ENCODE data around the gene LZTS2.

The LZTS2 gene

GRCh38 chr10:100997360-100998182 is 2.0 kb upstream of the LZTS2 start:
- DNase-seq (ENCODE audit: low read depth, low spot score), result no peak
- peak overlapping the region; percentile 91 for H3K27ac ChIP-seq

GRCh38 chr10:100998183-100998990 is 1.2 kb upstream of the LZTS2 start:
- peak overlapping the region; percentile 91 for H3K27ac ChIP-seq
- DNase-seq (ENCODE audit: low read depth, low spot score), result no peak

DNA sequence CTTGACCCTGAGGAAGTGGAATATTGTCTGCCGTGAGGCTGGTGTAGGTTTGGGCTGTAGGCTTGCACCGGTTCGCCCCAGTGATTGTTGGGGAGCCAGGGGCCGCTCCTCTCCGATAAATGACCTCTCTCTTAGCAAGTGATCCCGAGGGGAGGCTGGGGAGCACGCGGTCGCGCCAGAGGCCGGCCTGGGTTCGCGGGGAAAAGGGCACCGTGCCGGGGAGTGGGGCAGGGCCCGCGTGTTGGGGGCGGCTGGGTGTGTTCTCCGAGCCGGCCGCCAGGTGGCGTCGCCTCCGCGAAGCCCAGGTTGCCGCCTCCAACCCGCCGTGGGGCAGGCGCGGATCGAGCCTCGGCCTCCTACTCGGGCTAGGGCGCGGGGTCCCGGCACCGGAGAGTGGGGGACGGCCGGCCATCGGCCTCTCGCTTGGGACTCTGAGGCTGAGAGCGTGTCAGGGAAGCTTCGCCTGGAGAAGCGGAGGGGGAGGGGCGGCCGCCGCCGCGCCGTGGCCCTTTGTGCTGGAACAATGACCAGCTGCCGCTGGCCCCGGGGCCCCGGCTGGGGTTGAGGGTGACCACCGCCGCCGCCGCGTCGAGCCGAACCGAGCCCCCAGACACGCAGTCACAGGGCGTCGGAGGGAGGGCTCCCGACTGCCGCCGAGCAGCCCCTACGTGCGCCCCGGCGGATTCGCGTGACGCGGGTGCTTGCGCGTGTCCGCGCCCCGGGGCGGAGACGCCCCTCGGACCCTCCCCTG is 442 bp upstream of the LZTS2 start:
- H3K27ac ChIP-seq, result peak overlapping the region; percentile 91
- no peak for DNase-seq (ENCODE audit: low read depth, low spot score)

- DNase-seq (ENCODE audit: low read depth, low spot score), result no peak
- H3K27ac ChIP-seq, result peak overlapping the region; percentile 91
Measured at GRCh38 chr10:101000127-101000914, 713 bp downstream of the LZTS2 start.

DNA sequence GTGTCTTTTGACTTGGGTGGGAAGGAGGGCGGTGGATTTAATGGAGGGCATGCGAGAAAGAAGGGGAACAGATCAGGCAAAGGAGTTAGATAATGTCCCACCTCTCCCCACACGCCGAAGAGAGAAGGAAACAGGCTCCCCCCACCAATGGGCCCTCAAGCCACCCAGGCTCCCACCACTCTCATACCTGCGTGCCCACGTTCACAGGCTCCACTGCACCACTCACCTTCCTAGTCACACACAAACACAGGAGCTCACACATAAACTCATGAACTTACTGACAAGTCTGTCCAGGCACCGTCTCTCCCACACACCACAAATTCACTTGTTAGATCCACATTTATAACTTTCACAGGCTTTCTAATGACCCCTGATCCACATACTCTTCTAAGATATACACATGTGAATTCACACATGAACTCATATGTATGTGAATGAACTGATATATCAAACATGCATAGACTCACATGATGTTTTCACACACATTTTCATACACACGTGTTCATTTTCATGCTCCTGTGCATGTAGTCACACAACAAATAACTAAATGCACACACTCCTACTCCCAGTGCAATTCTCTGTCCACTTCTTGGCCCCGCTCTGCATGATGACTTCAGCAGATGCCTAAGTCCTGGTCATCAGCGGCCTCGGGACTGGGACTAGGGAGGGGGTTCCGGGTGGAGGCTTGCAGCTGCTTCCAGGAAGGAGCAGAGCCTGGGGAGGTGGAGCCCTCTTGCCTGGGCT is 1.5 kb downstream of the LZTS2 start:
- DNase-seq (ENCODE audit: low read depth, low spot score), result no peak
- peak overlapping the region; percentile 91 for H3K27ac ChIP-seq

DNA sequence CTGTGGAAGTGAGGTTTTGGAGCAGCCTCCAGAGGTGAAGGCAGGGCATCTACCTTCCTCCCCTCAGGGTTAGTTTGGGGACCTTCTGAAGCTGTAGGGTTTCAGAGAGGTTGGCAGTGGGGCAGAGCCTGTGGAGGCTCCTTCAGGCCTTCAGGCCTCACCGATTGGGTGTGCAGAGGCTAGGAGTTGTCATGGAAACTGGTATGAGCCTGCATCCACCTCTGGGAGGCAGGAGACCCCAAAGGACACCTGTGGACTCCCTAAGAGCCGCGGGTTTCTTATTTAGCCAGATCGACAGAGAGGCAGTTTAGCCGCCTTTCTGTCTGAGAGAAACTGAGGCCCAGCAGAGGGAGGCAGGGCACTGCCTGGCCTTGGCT is 2.0 kb downstream of the LZTS2 start:
- H3K27ac ChIP-seq, result peak overlapping the region; percentile 91
- DNase-seq (ENCODE audit: low read depth, low spot score), result no peak

DNA sequence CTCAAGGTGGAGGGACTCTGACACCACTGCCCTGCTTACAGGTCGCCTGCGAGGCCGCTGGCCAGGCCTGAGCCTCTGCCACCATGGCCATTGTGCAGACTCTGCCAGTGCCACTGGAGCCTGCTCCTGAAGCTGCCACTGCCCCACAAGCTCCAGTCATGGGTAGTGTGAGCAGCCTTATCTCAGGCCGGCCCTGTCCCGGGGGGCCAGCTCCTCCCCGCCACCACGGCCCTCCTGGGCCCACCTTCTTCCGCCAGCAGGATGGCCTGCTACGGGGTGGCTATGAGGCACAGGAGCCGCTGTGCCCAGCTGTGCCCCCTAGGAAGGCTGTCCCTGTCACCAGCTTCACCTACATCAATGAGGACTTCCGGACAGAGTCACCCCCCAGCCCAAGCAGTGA is 2.8 kb downstream of the LZTS2 start:
- no peak overlapping the region for H3K27ac ChIP-seq
- no peak for DNase-seq (ENCODE audit: low read depth, low spot score)

DNA sequence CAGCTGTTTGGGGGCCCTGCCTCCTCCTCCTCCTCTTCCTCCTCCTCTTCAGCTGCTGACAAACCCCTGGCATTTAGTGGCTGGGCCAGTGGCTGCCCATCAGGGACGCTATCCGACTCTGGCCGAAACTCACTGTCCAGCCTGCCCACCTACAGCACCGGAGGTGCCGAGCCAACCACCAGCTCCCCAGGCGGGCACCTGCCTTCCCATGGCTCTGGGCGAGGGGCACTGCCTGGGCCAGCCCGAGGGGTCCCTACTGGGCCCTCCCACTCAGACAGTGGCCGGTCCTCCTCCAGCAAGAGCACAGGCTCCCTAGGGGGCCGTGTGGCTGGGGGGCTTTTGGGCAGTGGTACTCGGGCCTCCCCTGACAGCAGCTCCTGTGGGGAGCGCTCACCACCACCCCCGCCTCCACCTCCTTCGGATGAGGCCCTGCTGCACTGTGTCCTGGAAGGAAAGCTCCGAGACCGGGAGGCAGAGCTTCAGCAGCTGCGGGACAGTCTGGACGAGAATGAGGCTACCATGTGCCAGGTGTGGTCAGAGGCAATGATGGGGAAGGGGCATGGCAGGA is 4.1 kb downstream of the LZTS2 start:
- DNase-seq (ENCODE audit: low read depth, low spot score), result no peak
- H3K27ac ChIP-seq, result no peak overlapping the region

- no peak overlapping the region for H3K27ac ChIP-seq
- DNase-seq (ENCODE audit: low read depth, low spot score), result no peak
Measured at GRCh38 chr10:101005361-101005760, 5.8 kb downstream of the LZTS2 start.

DNA sequence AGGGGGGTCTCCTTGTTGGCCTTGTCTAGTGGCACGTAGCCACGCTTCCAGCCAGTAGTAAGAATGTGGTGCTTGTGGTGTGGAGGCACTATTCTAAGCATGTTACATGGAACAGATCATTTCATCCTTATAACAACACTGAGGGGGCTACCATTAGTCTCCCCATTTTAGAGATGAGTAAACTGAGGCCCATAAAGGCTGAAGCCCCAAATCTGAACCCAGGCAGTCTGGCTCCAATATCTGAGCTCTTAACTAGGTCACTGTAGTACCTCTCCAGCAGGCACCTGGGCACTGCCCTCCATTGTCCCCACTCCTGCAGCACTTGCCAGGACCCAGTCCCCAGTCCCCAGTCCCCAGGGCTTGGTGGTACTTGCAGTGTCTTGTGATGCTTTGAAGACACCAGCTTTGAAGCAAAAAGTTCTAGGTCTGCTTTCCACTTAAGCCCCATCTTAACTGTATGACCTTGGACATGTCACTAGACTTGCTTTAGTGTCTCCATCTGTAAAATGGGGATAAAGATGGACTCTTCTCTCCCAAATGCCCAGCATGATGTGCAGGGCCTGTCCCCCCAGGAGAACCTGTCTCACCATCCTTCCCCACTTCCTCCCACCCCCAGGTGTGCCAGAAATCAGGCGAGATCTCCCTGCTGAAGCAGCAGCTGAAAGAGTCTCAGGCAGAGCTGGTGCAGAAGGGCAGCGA is 6.4 kb downstream of the LZTS2 start:
- H3K27ac ChIP-seq, result no peak overlapping the region

GRCh38 chr10:101006593-101007098 is 7.0 kb downstream of the LZTS2 start:
- DNase-seq (ENCODE audit: low read depth, low spot score), result no peak
- no peak overlapping the region for H3K27ac ChIP-seq

More for the DNA sequence above, 6.4 kb downstream of the LZTS2 start:
- DNase-seq (ENCODE audit: low read depth, low spot score), result no peak

DNA sequence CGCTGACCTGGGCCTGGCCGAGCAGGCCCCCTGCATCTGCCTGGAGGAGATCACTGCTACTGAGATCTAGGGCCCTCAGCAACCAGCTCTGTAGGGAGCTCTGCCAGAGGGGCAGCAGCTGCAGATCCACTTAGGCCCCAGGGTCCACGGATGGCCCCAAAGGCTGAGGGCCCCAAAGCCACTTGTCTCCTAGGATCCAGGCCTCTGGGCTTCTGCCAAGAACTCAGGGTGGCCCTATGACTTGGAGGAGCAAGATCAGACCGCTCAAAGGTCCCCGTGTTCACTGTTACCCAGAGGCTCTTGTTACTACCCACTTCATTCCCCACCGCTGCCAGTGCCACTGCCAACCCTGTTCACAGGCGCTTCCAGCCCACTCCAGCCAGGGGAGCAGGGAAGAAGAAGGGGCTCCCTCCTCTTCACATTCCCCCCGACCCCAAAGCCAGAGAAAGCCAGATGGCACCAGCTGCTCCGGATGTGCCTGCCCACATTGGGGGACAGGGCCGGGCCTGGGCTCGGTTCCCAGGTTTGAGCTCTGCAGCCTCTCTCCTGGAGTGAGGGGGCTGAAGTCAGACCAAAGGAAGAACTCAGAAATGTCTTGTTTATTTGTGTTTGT is 7.6 kb downstream of the LZTS2 start:
- DNase-seq (ENCODE audit: low read depth, low spot score), result no peak
- H3K27ac ChIP-seq, result no peak overlapping the region

GRCh38 chr10:101007915-101008822 is 8.6 kb downstream of the LZTS2 start:
- no peak for DNase-seq (ENCODE audit: low read depth, low spot score)
- no peak overlapping the region for H3K27ac ChIP-seq

DNA sequence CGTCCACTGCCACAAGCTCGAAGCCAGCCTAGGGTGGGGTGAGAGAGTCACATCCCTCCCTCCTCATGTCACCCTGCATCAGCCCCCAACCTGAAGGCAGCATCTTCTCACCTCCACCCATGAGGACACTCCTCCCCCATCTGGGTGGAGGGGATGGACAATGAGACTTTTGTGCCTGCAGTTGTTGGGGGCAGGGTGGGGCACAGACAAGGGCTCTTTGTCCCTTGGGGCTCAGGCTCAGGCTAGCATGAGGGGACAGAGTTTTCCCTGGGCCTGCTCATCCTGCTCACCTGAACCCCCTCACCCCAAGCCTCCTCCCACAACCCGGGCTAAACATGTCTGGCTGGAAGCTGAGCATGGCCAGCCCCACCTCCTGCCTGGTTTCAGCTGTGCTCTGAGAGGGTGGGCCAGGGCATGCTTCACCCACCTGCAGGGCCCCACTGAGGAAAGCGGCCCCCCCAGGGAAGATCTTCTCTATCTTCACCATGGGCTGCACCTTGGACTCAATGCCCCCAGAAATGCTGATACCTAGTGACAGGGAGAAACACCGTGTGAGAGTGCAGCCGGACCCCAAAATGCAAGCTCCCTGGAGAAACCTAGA is 9.3 kb downstream of the LZTS2 start:
- no peak for DNase-seq (ENCODE audit: low read depth, low spot score)
- no peak overlapping the region for H3K27ac ChIP-seq

- no peak for DNase-seq (ENCODE audit: low read depth, low spot score)
- H3K27ac ChIP-seq, result no peak overlapping the region
Measured at GRCh38 chr10:101010329-101010728, 10.7 kb downstream of the LZTS2 start.
